Peyer's patch (tissue), 4 donors: ENCODE data around the gene KLHDC8A.

ENCODE experiments used
- POLR2A ChIP-seq, 2 donors: fragments of 450-650 bp; IDR thresholded peaks; one replicate each; pipeline ENCODE4 v1.5.1; 2017; ENCODE audit warnings: antibody characterized with exemption in 2 of 2, mild to moderate bottlenecking in 2 of 2, moderate library complexity in 2 of 2
- TF ChIP-seq, protein P1 (sequence below), 6 experiments: fragments of 450-650 bp in 4 of 6; fragments of 200-600 bp in 2 of 6; sonication (generic) in 1 of 6; IDR thresholded peaks; one replicate each; pipeline ENCODE4 v1.5.1; 2017 to 2019; ENCODE audit warnings: antibody characterized with exemption in 6 of 6, mild to moderate bottlenecking in 3 of 6, moderate library complexity in 1 of 6

DNA sequence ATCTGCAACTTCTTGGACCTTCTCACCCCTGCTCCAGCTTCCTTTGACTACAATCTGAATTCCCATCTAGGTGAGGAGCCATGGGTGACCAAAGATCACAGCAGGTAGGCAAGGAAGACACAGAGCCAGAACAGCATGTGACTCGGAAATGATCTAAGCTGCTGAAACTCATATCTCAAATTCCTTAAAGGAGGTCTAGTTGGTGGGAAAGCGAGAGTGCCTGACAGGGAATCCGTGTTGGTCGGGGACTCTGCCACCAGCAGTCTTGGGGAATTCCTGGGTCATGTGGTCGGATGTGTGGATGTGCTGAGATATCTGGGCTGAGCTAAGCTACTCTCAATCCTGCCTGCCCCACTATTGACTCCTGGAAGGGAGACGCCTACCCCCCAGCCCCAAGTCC, 31.9 kb downstream of the KLHDC8A start:
- TF ChIP-seq POLR2A (IDR thresholded peaks at IDR 0.05) = no peak
- TF ChIP-seq, protein P1, sequence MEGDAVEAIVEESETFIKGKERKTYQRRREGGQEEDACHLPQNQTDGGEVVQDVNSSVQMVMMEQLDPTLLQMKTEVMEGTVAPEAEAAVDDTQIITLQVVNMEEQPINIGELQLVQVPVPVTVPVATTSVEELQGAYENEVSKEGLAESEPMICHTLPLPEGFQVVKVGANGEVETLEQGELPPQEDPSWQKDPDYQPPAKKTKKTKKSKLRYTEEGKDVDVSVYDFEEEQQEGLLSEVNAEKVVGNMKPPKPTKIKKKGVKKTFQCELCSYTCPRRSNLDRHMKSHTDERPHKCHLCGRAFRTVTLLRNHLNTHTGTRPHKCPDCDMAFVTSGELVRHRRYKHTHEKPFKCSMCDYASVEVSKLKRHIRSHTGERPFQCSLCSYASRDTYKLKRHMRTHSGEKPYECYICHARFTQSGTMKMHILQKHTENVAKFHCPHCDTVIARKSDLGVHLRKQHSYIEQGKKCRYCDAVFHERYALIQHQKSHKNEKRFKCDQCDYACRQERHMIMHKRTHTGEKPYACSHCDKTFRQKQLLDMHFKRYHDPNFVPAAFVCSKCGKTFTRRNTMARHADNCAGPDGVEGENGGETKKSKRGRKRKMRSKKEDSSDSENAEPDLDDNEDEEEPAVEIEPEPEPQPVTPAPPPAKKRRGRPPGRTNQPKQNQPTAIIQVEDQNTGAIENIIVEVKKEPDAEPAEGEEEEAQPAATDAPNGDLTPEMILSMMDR (IDR thresholded peaks at IDR 0.05) = no peak
